Endothelial cell of umbilical vein (primary cell): ENCODE measurements around the gene SP3. TPM values are rescaled to one million over a fixed set of nuclear protein-coding genes. Genes with fewer than 3 reads are reported as not detected.

ENCODE experiments used
- BruUV-seq: library from RNA; stranded (reverse); fragments of 400-500 nt; replicated peaks from 2 replicates; lab custom pipeline; 2021; lab: Mats Ljungman, UMichigan
- CTCF ChIA-PET: fragments of 300-600, 350-600 bp; sonication (Branson Sonifier 250); formaldehyde crosslinking; loops from one replicate; lab custom pipeline; 2021; ENCODE audit warnings: antibody characterized with exemption, inconsistent platforms; lab: Charles Lee
- POLR2A ChIA-PET: fragments of 300-600, 350-600 bp; sonication (Branson Sonifier 250); formaldehyde crosslinking; loops from one replicate; lab custom pipeline; 2021; ENCODE audit warnings: antibody characterized with exemption, inconsistent platforms; lab: Charles Lee
- DNase-seq: peaks from one replicate; pipeline ENCODE4 v3.0.0-alpha.2; 2011; ENCODE audit warnings: low read depth, low spot score
- FAIRE-seq: peaks from 2 replicates; lab custom pipeline; 2011; peaks lifted over from hg19 to GRCh38; lab: Jason Lieb, UNC
- H2AFZ ChIP-seq: 2 replicates; pipeline ENCODE4 v1.6.0; 2012; ENCODE audit warnings: low read depth, low read length, control low read depth, inconsistent platforms
- H3K27ac ChIP-seq: 2 replicates; pipeline ENCODE4 v1.5.1; 2011; ENCODE audit warnings: low read depth, mild to moderate bottlenecking, control low read depth, low read length, moderate library complexity; ENCODE audit not compliant: insufficient read depth
- H3K27me3 ChIP-seq, 2 experiments: 2 replicates each; pipeline versions ENCODE4 v1.6.0 to v1.6.1; 2011; ENCODE audit warnings: low read length in 2 of 2, mixed read lengths in 1 of 2; ENCODE audit not compliant: control insufficient read depth in 2 of 2, insufficient read depth in 2 of 2
- H3K36me3 ChIP-seq, 2 experiments: 2 replicates in 1 of 2; 3 replicates in 1 of 2; pipeline ENCODE4 v1.5.1; 2011; ENCODE audit warnings: low read length in 2 of 2, mild to moderate bottlenecking in 1 of 2, moderate library complexity in 1 of 2; ENCODE audit not compliant: control insufficient read depth in 2 of 2, insufficient read depth in 2 of 2; ENCODE audit errors: extremely low read depth in 1 of 2
- H3K4me1 ChIP-seq: 3 replicates; pipeline ENCODE4 v1.5.1; 2011; ENCODE audit warnings: mild to moderate bottlenecking, low read length; ENCODE audit not compliant: control insufficient read depth, insufficient read depth; ENCODE audit errors: extremely low read depth
- H3K4me2 ChIP-seq: 2 replicates; pipeline ENCODE4 v1.6.1; 2011; ENCODE audit warnings: low read length, control low read depth, mixed read lengths; ENCODE audit not compliant: insufficient read depth
- H3K4me3 ChIP-seq, 3 experiments: fragments of 200-600 bp in 1 of 3; sonication (generic), shearing (Covaris generic) in 1 of 3; replicated peaks in 1 of 3; 2 replicates each; pipeline ENCODE4 v1.5.1; 2011 to 2016; ENCODE audit warnings: control low read depth in 3 of 3, low read length in 3 of 3, mild to moderate bottlenecking in 2 of 3, inconsistent platforms in 1 of 3, low read depth in 1 of 3, moderate library complexity in 1 of 3; ENCODE audit not compliant: insufficient read depth in 1 of 3
- H3K79me2 ChIP-seq: 2 replicates; pipeline ENCODE4 v1.6.0; 2012; ENCODE audit warnings: low read length, inconsistent platforms; ENCODE audit not compliant: control insufficient read depth, insufficient read depth
- H3K9ac ChIP-seq: replicated peaks from 2 replicates; pipeline ENCODE3; 2011; ENCODE audit warnings: low read length, control low read depth; ENCODE audit not compliant: insufficient read depth; ENCODE audit errors: extremely low read depth
- H3K9me1 ChIP-seq: replicated peaks from 3 replicates; pipeline ENCODE4 v1.6.0; 2011; ENCODE audit warnings: mild to moderate bottlenecking, low read length; ENCODE audit not compliant: control insufficient read depth, insufficient read depth; ENCODE audit errors: extremely low read depth
- H3K9me3 ChIP-seq: replicated peaks from 2 replicates; pipeline ENCODE4 v1.5.1; 2012; ENCODE audit warnings: low read length, inconsistent platforms; ENCODE audit not compliant: control insufficient read depth, insufficient read depth
- H4K20me1 ChIP-seq: replicated peaks from 2 replicates; pipeline ENCODE3; 2011; ENCODE audit warnings: mild to moderate bottlenecking, low read length; ENCODE audit not compliant: control insufficient read depth, insufficient read depth; ENCODE audit errors: extremely low read depth
- CTCF ChIP-seq, 2 donors: IDR thresholded peaks; 1 replicate in 1 of 2; 2 replicates in 1 of 2; pipeline ENCODE4 v1.5.1; 2011; ENCODE audit warnings: low read length in 2 of 2, mild to moderate bottlenecking in 2 of 2, moderate library complexity in 2 of 2, control low read depth in 1 of 2, inconsistent platforms in 1 of 2, low read depth in 1 of 2; ENCODE audit not compliant: insufficient read depth in 1 of 2; ENCODE audit errors: extremely low read depth in 1 of 2
- EZH2 ChIP-seq: IDR thresholded peaks from 2 replicates; pipeline ENCODE4 v1.6.1; 2012; ENCODE audit warnings: borderline replicate concordance, low read depth, mild to moderate bottlenecking, moderate library complexity, low read length, inconsistent platforms; ENCODE audit not compliant: severe bottlenecking
- FOS ChIP-seq: IDR thresholded peaks from 2 replicates; pipeline ENCODE4 v1.6.1; 2011; ENCODE audit warnings: mild to moderate bottlenecking, low read length, moderate library complexity, borderline replicate concordance; ENCODE audit not compliant: insufficient read depth
- GATA2 ChIP-seq: IDR thresholded peaks from 2 replicates; pipeline ENCODE4 v1.7.0; 2011; ENCODE audit warnings: low read depth, mild to moderate bottlenecking, moderate library complexity, mixed read lengths, low read length; ENCODE audit not compliant: insufficient read length, insufficient read depth
- MAX ChIP-seq: IDR thresholded peaks from 2 replicates; pipeline ENCODE4 v1.6.1; 2011; ENCODE audit not compliant: insufficient read depth, insufficient read length
- MYC ChIP-seq: IDR thresholded peaks from one replicate; pipeline ENCODE4 v1.6.1; 2011; ENCODE audit warnings: mild to moderate bottlenecking, low read depth, low read length
- POLR2AphosphoS5 ChIP-seq: IDR thresholded peaks from 2 replicates; pipeline ENCODE4 v1.6.1; 2012; ENCODE audit warnings: low read depth, mild to moderate bottlenecking, control low read depth, low read length, moderate library complexity; ENCODE audit not compliant: insufficient read depth
- dilution Hi-C: fragments of 300-500 bp; cut with MboI; formaldehyde crosslinking; loops from one replicate; pipeline ENCODE4 v1.15.0; 2019; ENCODE audit warnings: low sequenced_read_pairs; ENCODE audit not compliant: extremely low pct_ligation_motif_present
- intact Hi-C: fragments of 100-400 bp; cut with micrococcal nuclease; formaldehyde crosslinking; loops from one replicate; pipeline ENCODE4 v1.10.0; 2022
- polyA plus RNA-seq, 4 experiments: library from polyadenylated mRNA; depleted of rRNA in 3 of 4; stranded (reverse) in 3 of 4; unstranded in 1 of 4; fragments of >200 nt; gene quantifications; 2 replicates each; pipeline versions ENCODE4 v1.2.1 to v1.2.3, GENCODE V29; 2011 to 2012; ENCODE audit warnings: missing spikeins in 1 of 4
- total RNA-seq: library from RNA; stranded (reverse); gene quantifications from 2 replicates; pipeline ENCODE4 v1.2.3, GENCODE V29; 2021

The SP3 gene
- total and polyA plus RNA-seq, 2 donors (not counting 3 experiments of a cell fraction or from before 2014, with no cell fraction given), result 23.9 to 59.0 TPM

DNA sequence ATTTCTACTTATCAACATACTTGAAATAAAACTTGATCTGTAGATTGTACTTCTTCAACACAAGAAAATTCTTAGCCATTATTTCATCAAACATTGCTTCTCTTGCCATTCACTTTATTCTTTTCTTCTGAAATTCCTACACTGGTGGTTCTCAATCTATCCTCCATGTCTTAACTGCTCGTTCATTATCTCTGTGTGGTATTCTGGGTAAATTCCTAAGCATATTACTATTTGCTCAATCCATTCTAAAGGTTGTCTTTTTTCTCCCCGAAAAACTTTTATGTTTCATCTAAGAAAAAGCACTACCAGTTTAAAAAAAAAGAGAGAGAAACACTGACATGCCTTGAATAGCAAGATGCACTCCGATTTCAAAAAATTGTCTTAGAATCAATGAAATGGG, 18.0 kb downstream of the SP3 start:
- no peaks in the 10 kb centered on the region for H3K9me1 ChIP-seq
- no peak overlapping the region for H3K9ac ChIP-seq
- H3K9me3 ChIP-seq, result no peaks in the 10 kb centered on the region
- H3K27ac ChIP-seq, result no peak overlapping the region
- H3K36me3 ChIP-seq, result no peaks in the 10 kb centered on the region
- dilution Hi-C loops (no loop called here), intact Hi-C loops (loop anchor here (2.0 kb wide), 1 partner anchor 16 kb away; no protein-coding TSS in a partner anchor)
- no peak overlapping the region for H3K4me3 ChIP-seq
- DNase-seq (no peak), FAIRE-seq (no peak)
- no peaks in the 10 kb centered on the region for H3K27me3 ChIP-seq
- peaks cover 98% of the 10 kb centered on the region for H3K79me2 ChIP-seq
- no peak overlapping the region for H2AFZ ChIP-seq
- BruUV-seq, result no TSS peak
- peaks cover 12% of the 10 kb centered on the region for H3K4me1 ChIP-seq
- ChIA-PET POLR2A (no interaction called here), CTCF (interaction anchor here (0.7 kb wide), 1 partner anchor 19 kb away, joined by 3 read pairs; no protein-coding TSS in a partner anchor)
- TF ChIP-seq CTCF (IDR thresholded peaks at IDR 0.05; ENCODE audit: extremely low read depth in 1 of 2, insufficient read depth in 1 of 2, low read depth in 1 of 2, low read length in 2 of 2), result no peak
- H3K4me2 ChIP-seq, result no peak overlapping the region
- peaks cover 14% of the 10 kb centered on the region for H4K20me1 ChIP-seq

- dilution Hi-C loops, result no loop called here
Measured at GRCh38 chr2:173943738-173944137, 21.4 kb downstream of the SP3 start.

More at GRCh38 chr2:173943738-173944137, 21.4 kb downstream of the SP3 start:
- Histone ChIP-seq H3K9me1 (no peaks in the 10 kb centered on the region), H3K4me1 (peaks cover 28% of the 10 kb centered on the region), H4K20me1 (peaks cover 17% of the 10 kb centered on the region), H2AFZ (no peak overlapping the region), H3K9me3 (no peaks in the 10 kb centered on the region), H3K9ac (no peak overlapping the region), H3K4me3 (no peak overlapping the region), H3K27me3 (no peaks in the 10 kb centered on the region), H3K36me3 (no peaks in the 10 kb centered on the region), H3K27ac (no peak overlapping the region), H3K4me2 (peak overlapping the region; percentile 57), H3K79me2 (peaks cover 97% of the 10 kb centered on the region)
- ChIA-PET POLR2A (no interaction called here), CTCF (interaction anchor here (1.1 kb wide), 1 partner anchor 398 kb away, joined by 3 read pairs; no protein-coding TSS in a partner anchor)
- FAIRE-seq (no peak), DNase-seq (no peak)
- intact Hi-C loops, result no loop called here
- BruUV-seq, result no TSS peak
- no peak for TF ChIP-seq EZH2
- no peak for TF ChIP-seq MYC
- TF ChIP-seq GATA2, result no peak
- TF ChIP-seq POLR2AphosphoS5, result no peak
- no peak for TF ChIP-seq FOS
- TF ChIP-seq MAX, result no peak
